H1 (cell line): ENCODE results near the gene ZNF581. TPM values are rescaled to one million over a fixed set of nuclear protein-coding genes. Genes with fewer than 3 reads are reported as not detected.

Experiments used
- CTCF ChIA-PET: fragments of 300-600 bp; sonication (Branson Sonifier 250); formaldehyde crosslinking; loops from one replicate; lab custom pipeline; 2021; ENCODE audit not compliant: partially characterized antibody; lab: Charles Lee
- POLR2A ChIA-PET: fragments of 300-600 bp; sonication (Branson Sonifier 250); formaldehyde crosslinking; loops from one replicate; lab custom pipeline; 2021; ENCODE audit warnings: inconsistent platforms; ENCODE audit not compliant: partially characterized antibody; lab: Charles Lee
- DNase-seq, 2 experiments: peaks; one replicate each; pipeline versions ENCODE4 v3.0.0 to v3.0.0-alpha.2; 2010 to 2022; ENCODE audit warnings: low spot score in 2 of 2, low read depth in 1 of 2, mixed read lengths in 1 of 2
- FAIRE-seq: peaks from 2 replicates; lab custom pipeline; 2011; peaks lifted over from hg19 to GRCh38; lab: Jason Lieb, UNC
- H2AFZ ChIP-seq: 2 replicates; pipeline ENCODE4 v1.8.1; 2012; ENCODE audit warnings: low read length, inconsistent platforms
- H2AK5ac ChIP-seq: 2 replicates; pipeline ENCODE4 v1.6.1; 2013; ENCODE audit warnings: low read depth, low read length
- H2BK120ac ChIP-seq: replicated peaks from 2 replicates; pipeline ENCODE3; 2013; ENCODE audit warnings: low read depth, low read length, inconsistent platforms
- H2BK12ac ChIP-seq: 2 replicates; pipeline ENCODE4 v1.6.1; 2013; ENCODE audit warnings: low read depth, low read length
- H2BK15ac ChIP-seq: 2 replicates; pipeline ENCODE4 v1.6.1; 2013; ENCODE audit warnings: low read length
- H2BK20ac ChIP-seq: 2 replicates; pipeline ENCODE4 v1.6.1; 2013; ENCODE audit warnings: low read length
- H2BK5ac ChIP-seq: 2 replicates; pipeline ENCODE4 v1.6.1; 2013; ENCODE audit warnings: low read depth, low read length
- H3K14ac ChIP-seq: 2 replicates; pipeline ENCODE4 v1.6.1; 2013; ENCODE audit warnings: inconsistent platforms; ENCODE audit not compliant: insufficient read length
- H3K18ac ChIP-seq: 2 replicates; pipeline ENCODE4 v1.6.1; 2013; ENCODE audit warnings: low read length; ENCODE audit errors: extremely low read depth
- H3K23ac ChIP-seq: 2 replicates; pipeline ENCODE4 v1.6.1; 2013; ENCODE audit warnings: inconsistent platforms; ENCODE audit not compliant: insufficient read length
- H3K23me2 ChIP-seq: 2 replicates; pipeline ENCODE4 v1.6.1; 2013; ENCODE audit warnings: low read depth, low read length
- H3K27ac ChIP-seq: 2 replicates; pipeline ENCODE4 v1.6.1; 2011; ENCODE audit warnings: low read depth, low read length, inconsistent platforms
- H3K27me3 ChIP-seq, 4 experiments: replicated peaks in 1 of 4; 1 replicate in 1 of 4; 2 replicates in 3 of 4; pipeline versions ENCODE4 v1.6.1 to v1.8.1; 2011 to 2013; ENCODE audit warnings: low read length in 3 of 4, mild to moderate bottlenecking in 3 of 4, inconsistent platforms in 2 of 4, mixed read lengths in 2 of 4, moderate library complexity in 1 of 4; ENCODE audit not compliant: control insufficient read depth in 3 of 4, insufficient read depth in 3 of 4; ENCODE audit errors: extremely low read depth in 1 of 4
- H3K36me3 ChIP-seq, 4 experiments: 2 replicates each; pipeline versions ENCODE4 v1.6.1 to v1.8.1; 2011 to 2013; ENCODE audit warnings: mild to moderate bottlenecking in 4 of 4, low read length in 3 of 4, moderate library complexity in 2 of 4, control low read depth in 1 of 4, inconsistent platforms in 1 of 4; ENCODE audit not compliant: insufficient read depth in 4 of 4, control insufficient read depth in 2 of 4
- H3K4ac ChIP-seq: replicated peaks from 2 replicates; pipeline ENCODE3; 2013; ENCODE audit warnings: low read length, low read depth, mixed read lengths, inconsistent platforms; ENCODE audit not compliant: insufficient read length
- H3K4me1 ChIP-seq, 4 experiments: replicated peaks in 1 of 4; 1 replicate in 1 of 4; 2 replicates in 3 of 4; pipeline versions ENCODE4 v1.6.1 to v1.8.1; 2011 to 2013; ENCODE audit warnings: low read length in 3 of 4, inconsistent platforms in 2 of 4, mixed read lengths in 1 of 4; ENCODE audit not compliant: insufficient read depth in 4 of 4, control insufficient read depth in 3 of 4
- H3K4me2 ChIP-seq, 2 experiments: 2 replicates each; pipeline versions ENCODE4 v1.6.1 to v1.8.1; 2011 to 2013; ENCODE audit warnings: low read depth in 2 of 2, low read length in 2 of 2, control low read depth in 1 of 2, inconsistent platforms in 1 of 2, mild to moderate bottlenecking in 1 of 2; ENCODE audit not compliant: insufficient read depth in 1 of 2
- H3K4me3 ChIP-seq, 4 experiments: fragments of 200-600, 300-600 bp in 1 of 4; sonication (generic), shearing (Covaris generic), sonication (Bioruptor Twin) in 1 of 4; 2 replicates each; pipeline versions ENCODE4 v1.5.1 to v1.8.1; 2011 to 2016; ENCODE audit warnings: low read length in 4 of 4, low read depth in 3 of 4, control low read depth in 2 of 4, inconsistent platforms in 2 of 4, mild to moderate bottlenecking in 2 of 4, mixed read lengths in 1 of 4, moderate library complexity in 1 of 4; ENCODE audit not compliant: insufficient read depth in 2 of 4; ENCODE audit errors: extremely low read depth in 1 of 4
- H3K56ac ChIP-seq: replicated peaks from 2 replicates; pipeline ENCODE3; 2013; ENCODE audit warnings: low read depth, mild to moderate bottlenecking, mixed read lengths, low read length, inconsistent platforms; ENCODE audit not compliant: insufficient read length
- H3K79me1 ChIP-seq: 2 replicates; pipeline ENCODE4 v1.6.1; 2013; ENCODE audit warnings: low read depth, low read length, control low read depth
- H3K79me2 ChIP-seq, 2 experiments: 2 replicates each; pipeline versions ENCODE4 v1.6.1 to v1.8.1; 2012 to 2013; ENCODE audit warnings: low read length in 2 of 2, mild to moderate bottlenecking in 2 of 2, inconsistent platforms in 1 of 2; ENCODE audit not compliant: insufficient read depth in 2 of 2, control insufficient read depth in 1 of 2
- H3K9ac ChIP-seq, 4 experiments: replicated peaks in 1 of 4; 1 replicate in 1 of 4; 2 replicates in 3 of 4; pipeline versions ENCODE4 v1.6.1 to v1.8.1; 2011 to 2013; ENCODE audit warnings: low read depth in 3 of 4, low read length in 3 of 4, control low read depth in 2 of 4, mild to moderate bottlenecking in 2 of 4, moderate library complexity in 2 of 4, inconsistent platforms in 1 of 4; ENCODE audit errors: extremely low read depth in 1 of 4
- H3K9me3 ChIP-seq, 2 experiments: 2 replicates each; pipeline versions ENCODE4 v1.6.1 to v1.8.1; 2012 to 2013; ENCODE audit warnings: mild to moderate bottlenecking in 2 of 2, moderate library complexity in 2 of 2, control low read depth in 1 of 2, inconsistent platforms in 1 of 2, low read depth in 1 of 2, low read length in 1 of 2, mixed read lengths in 1 of 2; ENCODE audit not compliant: insufficient read depth in 2 of 2
- H4K20me1 ChIP-seq, 2 experiments: replicated peaks in 1 of 2; 2 replicates each; pipeline versions ENCODE3 to v1.8.1; 2011 to 2013; ENCODE audit warnings: inconsistent platforms in 2 of 2, low read length in 2 of 2, mild to moderate bottlenecking in 1 of 2; ENCODE audit not compliant: insufficient read depth in 2 of 2, control insufficient read depth in 1 of 2
- H4K5ac ChIP-seq: 2 replicates; pipeline ENCODE4 v1.6.1; 2013; ENCODE audit warnings: low read length, low read depth, mixed read lengths, inconsistent platforms; ENCODE audit not compliant: insufficient read length
- H4K8ac ChIP-seq: 2 replicates; pipeline ENCODE4 v1.8.0; 2013; ENCODE audit warnings: mild to moderate bottlenecking, moderate library complexity, low read length, inconsistent platforms; ENCODE audit not compliant: insufficient read depth; ENCODE audit errors: extremely low read depth
- H4K91ac ChIP-seq: replicated peaks from 2 replicates; pipeline ENCODE3; 2013; ENCODE audit warnings: low read length, mixed read lengths, inconsistent platforms; ENCODE audit not compliant: insufficient read length
- CBX5 ChIP-seq: fragments of 300-800, 300-1000 bp; sonication (generic); IDR thresholded peaks from 2 replicates; pipeline ENCODE4 v1.7.1; 2016; ENCODE audit warnings: antibody characterized with exemption, low read length, low read depth
- GTF2F1 ChIP-seq: IDR thresholded peaks from 2 replicates; pipeline ENCODE4 v1.6.1; 2012; ENCODE audit warnings: low read depth, low read length, improper control_type of control experiment, borderline replicate concordance
- WGBS, 2 experiments: shearing (Covaris generic) in 1 of 2; methylation state at CpG; one replicate each; pipeline versions ENCODE4 v1.1.6 to v1.1.7; 2013 to 2015; ENCODE audit warnings: low lambda C conversion rate in 2 of 2, mixed read lengths in 2 of 2, inconsistent platforms in 1 of 2, low coverage in 1 of 2, missing lambda C conversion rate in 1 of 2; ENCODE audit not compliant: insufficient replicate concordance in 2 of 2, insufficient coverage in 1 of 2, insufficient read length in 1 of 2; ENCODE audit errors: extremely low coverage in 1 of 2, missing lambda C conversion rate in 1 of 2; 5-methylcytosine and 5-hydroxymethylcytosine counted together
- polyA plus RNA-seq, 7 experiments: library from polyadenylated mRNA; depleted of rRNA in 3 of 7; stranded (reverse) in 5 of 7; unstranded in 2 of 7; fragments of >200 nt in 5 of 7; fragments of 200-250 nt in 2 of 7; gene quantifications; 1 replicate in 5 of 7; 2 replicates in 1 of 7; 4 replicates in 1 of 7; pipeline versions ENCODE4 v1.2.1 to v1.2.3, GENCODE V29; 2011 to 2013; ENCODE audit warnings: missing spikeins in 2 of 7, mixed read lengths in 2 of 7
- total RNA-seq: library from RNA; stranded (reverse); fragmentation: NEBNext Ultra II Directional; extraction: Animal tissue kit (Norgen Biotek cat#: 25700); gene quantifications from 2 replicates; pipeline ENCODE4 v1.2.1, GENCODE V29; 2021

ZNF581 gene
- total and polyA plus RNA-seq, 2 of the 8 experiments (the other 6 are each of a cell fraction or from before 2014, with no cell fraction given): 73.0 to 76.1 TPM

DNA sequence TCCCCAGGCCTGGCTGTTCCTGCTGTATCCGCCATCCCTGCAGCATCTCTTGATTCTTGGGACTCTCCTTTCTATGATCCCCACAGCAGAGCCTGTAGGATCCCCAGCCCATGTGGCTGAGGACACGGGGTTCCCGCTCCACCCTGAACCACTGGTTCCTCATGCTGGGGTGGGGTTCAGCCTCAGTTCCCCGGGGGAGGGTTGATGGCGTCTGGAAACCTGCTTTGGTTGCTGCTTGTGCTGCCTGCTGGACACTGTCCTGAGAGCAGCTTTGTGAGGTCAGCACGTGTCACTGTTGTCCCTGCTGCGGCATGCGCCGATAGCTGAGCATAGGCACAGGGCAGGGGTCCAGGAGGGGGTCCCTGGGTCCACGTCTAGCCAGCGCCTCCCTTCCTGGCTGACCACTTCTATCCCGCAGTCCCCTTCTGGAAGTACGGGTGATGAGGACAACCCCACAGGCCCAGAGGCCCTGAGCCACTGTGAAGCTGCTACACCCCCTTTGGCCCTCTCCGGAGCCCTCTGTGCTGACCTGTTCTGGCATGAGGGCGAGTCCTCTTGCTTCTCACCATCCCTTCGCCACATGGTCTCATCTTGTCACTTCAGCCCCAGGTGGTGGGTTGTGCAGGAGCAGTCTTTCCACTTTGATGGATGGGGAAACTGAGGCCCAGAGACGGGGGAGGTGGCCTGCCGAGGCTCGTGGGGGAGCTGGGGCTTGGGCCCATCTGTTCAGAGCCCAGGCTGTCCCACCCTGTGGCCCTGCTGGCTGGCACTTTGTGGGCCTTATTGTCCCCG lies 37.1 kb downstream of the ZNF581 start:
- H2BK12ac ChIP-seq: no peak overlapping the region
- H4K91ac ChIP-seq: no peak overlapping the region
- no peak overlapping the region for H3K18ac ChIP-seq
- H3K56ac ChIP-seq: no peak overlapping the region
- H2BK15ac ChIP-seq: no peak overlapping the region
- peaks cover 7 to 32% (median 23%) of the 10 kb centered on the region in 4 experiments; a peak in 7 of 8 replicates for H3K36me3 ChIP-seq
- peaks cover 19 to 71% of the 10 kb centered on the region in 2 experiments for H3K79me2 ChIP-seq
- H3K27me3 ChIP-seq: no peaks in the 10 kb centered on the region
- no peak overlapping the region; the same call in 1 of the 2 replicates for H2BK5ac ChIP-seq
- no peak overlapping the region for H2BK20ac ChIP-seq
- no peaks in the 10 kb centered on the region for H3K9me3 ChIP-seq
- no peak overlapping the region for H4K5ac ChIP-seq
- no peak overlapping the region for H2AK5ac ChIP-seq
- no peak for TF ChIP-seq GTF2F1
- no peak for TF ChIP-seq CBX5
- 88% methylated on average over 20 of the region's 20 CpGs; no CpG with 5 or more reads in 1 of the 2 experiments for WGBS, 2 experiments
- H3K23ac ChIP-seq: no peak overlapping the region
- no peak overlapping the region for H3K4me2 ChIP-seq
- H3K9ac ChIP-seq: no peak overlapping the region
- CTCF ChIA-PET: interaction anchor here (1.2 to 1.4 kb wide), 2 partner anchors 23 to 26 kb away, joined by 3 to 5 read pairs; no protein-coding TSS in a partner anchor
- FAIRE-seq (no peak), DNase-seq (no peak)
- H3K27ac ChIP-seq: no peak overlapping the region
- H3K79me1 ChIP-seq: peaks cover 22% of the 10 kb centered on the region
- no peak overlapping the region for H2BK120ac ChIP-seq
- H3K4ac ChIP-seq: no peak overlapping the region
- H4K20me1 ChIP-seq: peaks cover 10 to 35% of the 10 kb centered on the region in 2 experiments
- peaks cover 4% of the 10 kb centered on the region; the same call in 1 of the 2 replicates for H3K23me2 ChIP-seq
- POLR2A ChIA-PET: interaction anchor here (0.8 to 1.0 kb wide), 3 partner anchors 9 to 18 kb away, joined by 3 read pairs; no protein-coding TSS in a partner anchor
- H3K4me3 ChIP-seq: no peak overlapping the region
- no peak overlapping the region for H3K14ac ChIP-seq
- H4K8ac ChIP-seq: no peak overlapping the region
- H3K4me1 ChIP-seq: peaks cover 0 to 2% (median 0%) of the 10 kb centered on the region in 4 experiments; a peak in 2 of 7 replicates
- H2AFZ ChIP-seq: no peak overlapping the region
